ENCODE measurements around the gene RHBDF1.
A peak's percentile ranks its signal among the peaks of the same experiment; 100 is the strongest.

Gene RHBDF1

DNA sequence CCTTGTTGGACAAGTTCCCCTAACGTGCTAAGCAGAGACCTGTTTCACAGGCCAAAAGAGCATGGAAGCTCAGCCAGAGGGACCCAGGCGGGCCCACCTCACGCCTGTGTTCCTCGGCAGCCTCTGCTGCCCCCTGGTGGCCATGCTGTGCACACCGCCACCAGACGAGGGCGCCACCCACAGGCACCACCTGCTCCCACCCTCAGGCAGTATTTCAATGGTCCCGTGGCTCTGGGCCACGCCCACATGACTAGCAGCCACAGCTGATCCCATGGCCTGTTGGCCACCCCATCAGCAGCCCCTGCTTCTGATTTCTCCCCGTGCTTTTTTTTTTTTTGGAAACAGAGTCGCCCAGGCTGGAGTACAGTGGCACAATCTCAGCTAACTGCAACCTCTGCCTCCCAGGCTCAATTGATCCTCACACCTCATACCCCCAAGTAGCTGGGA, 24.5 kb upstream of the RHBDF1 start:
- DNase-seq (ENCODE audit: low read depth in 1 of 2, low spot score in 1 of 2), result peak; percentile 77 to 80

- no peak for DNase-seq (ENCODE audit: low read depth in 1 of 2, low spot score in 1 of 2)
Observed at GRCh38 chr16:94918-95265, 22.5 kb upstream of the RHBDF1 start.

DNA sequence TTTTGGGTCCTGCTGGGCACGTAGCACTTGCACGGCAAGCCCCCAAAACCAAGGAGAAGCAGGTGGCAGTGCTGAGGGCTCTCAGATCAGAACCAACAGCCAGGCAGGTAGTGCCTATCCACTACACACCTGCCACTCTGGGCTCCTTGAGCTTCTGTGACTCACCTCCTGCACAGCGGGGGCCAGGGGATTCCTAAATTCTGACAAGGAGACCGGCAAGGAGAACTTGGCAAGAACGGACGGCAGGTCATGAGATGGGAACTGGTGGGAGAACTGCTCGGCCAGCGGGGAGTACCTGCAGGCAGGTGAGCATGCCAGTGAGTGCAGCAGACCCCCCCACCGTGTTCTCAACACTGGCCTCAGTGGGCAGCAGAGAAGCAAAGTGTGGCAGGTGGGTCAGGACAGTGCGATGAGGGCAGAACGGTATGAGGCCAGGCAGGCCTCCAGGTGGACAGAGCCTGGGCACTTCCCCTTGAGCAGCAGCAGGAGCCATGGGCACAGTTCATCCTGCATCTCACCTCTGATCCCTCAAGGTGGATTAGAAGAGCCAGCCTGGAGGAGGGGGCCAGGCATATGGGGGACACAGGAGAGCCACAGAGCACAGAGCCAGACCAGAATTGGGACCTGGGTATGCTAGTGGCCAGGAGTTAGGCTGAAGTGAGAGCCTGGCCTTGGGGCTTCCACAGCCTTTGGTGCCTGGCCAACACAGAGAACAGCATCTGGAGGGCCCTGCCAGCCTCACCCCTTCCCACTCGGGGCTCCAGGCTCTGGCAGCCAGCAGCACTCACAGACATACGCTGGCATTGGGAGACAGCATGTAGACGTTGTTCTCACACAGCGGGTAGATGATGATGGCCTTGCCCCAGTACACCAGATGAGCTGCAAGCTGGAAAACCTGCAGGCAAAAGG, 20.3 kb upstream of the RHBDF1 start:
- DNase-seq (ENCODE audit: low read depth in 1 of 2, low spot score in 1 of 2), result no peak

DNA sequence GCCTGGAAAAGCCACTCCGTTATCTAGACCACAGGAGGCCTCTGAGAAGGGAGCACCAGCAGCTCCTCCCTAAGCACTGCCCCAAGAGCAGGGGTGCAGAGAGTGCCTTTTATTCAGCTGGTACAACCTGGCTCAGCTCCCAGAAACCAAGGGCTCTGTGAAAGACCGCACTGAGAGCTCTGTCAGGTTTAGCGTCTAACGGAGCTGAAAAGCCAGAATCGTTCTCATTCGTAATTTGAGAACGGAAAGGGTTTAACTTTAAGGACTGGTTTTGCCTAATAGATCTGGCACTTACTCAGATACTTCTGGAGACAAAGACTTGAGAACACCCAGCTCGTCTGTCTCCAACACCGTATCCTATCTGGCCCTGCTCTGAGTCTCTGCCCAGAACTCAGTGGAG, 19.1 kb upstream of the RHBDF1 start:
- DNase-seq (ENCODE audit: low read depth in 1 of 2, low spot score in 1 of 2), result no peak

- DNase-seq (ENCODE audit: low read depth in 1 of 2, low spot score in 1 of 2), result no peak
Observed at GRCh38 chr16:89391-90302, 17.2 kb upstream of the RHBDF1 start.

DNA sequence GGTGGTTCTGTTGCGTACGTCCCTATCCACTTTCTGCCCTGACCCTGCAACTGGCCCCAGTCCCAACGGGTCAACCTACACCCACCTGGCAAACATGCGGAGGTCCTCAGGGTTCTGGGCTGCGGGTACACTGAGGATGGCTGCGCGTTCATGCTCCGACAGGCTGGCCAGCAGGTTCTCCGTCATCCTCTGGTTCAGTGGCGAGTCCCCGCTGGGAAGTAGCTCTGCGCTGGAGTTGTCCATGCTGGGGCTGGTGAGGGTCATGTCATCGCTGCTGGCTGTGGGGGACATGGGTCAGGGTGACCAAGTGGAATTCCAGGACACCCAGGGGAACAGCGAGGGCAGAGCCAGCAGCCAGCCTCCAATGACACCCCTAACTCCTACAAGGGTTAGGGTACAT, 16.2 kb upstream of the RHBDF1 start:
- DNase-seq (ENCODE audit: low read depth in 1 of 2, low spot score in 1 of 2), result no peak

- no peak for DNase-seq (ENCODE audit: low read depth in 1 of 2, low spot score in 1 of 2)
Observed at GRCh38 chr16:86483-86952, 14.1 kb upstream of the RHBDF1 start.

GRCh38 chr16:85865-86264, 13.4 kb upstream of the RHBDF1 start:
- no peak for DNase-seq (ENCODE audit: low read depth in 1 of 2, low spot score in 1 of 2)

DNA sequence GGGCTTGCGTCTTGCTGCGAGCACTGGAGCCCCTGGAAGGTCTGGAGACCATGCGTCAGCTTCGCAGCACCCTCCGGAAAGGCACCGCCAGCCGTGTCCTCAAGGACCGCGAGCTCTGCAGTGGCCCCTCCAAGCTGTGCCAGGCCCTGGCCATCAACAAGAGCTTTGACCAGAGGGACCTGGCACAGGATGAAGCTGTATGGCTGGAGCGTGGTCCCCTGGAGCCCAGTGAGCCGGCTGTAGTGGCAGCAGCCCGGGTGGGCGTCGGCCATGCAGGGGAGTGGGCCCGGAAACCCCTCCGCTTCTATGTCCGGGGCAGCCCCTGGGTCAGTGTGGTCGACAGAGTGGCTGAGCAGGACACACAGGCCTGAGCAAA, 13.0 kb upstream of the RHBDF1 start:
- DNase-seq (ENCODE audit: low read depth in 1 of 2, low spot score in 1 of 2), result no peak

DNA sequence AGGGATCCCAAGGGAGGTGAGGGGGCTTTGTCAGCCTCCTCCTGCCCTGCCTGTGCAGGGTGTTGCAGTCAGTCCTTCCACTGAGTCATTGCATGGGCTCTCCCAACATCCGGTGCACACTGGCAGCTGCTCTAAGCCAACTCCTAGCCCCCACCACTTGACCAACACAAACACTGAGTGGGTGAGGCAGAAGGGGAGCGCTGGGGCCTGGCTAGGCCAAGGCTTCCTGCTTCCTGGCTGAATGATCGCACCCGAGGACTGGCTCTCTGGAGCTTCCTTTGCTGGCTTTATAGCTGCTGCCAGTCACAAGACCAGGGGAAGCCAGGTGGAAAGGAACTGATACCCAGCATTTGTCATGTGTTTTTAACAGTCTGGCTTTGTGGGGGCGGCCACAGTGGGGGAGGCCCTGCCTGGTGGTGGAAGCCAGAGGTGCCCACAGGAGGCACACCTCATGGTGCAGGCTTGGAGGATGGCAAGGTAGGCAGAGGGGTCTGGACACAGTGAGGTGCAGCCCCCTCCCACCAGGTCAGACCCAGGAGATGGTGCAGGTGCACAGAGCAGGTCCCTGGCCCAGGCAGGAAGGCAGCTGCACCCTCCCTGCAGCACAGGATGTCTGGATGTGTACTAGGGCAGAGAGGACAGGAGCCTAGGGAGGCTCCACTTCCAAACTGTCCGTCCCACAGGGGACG, 12.4 kb upstream of the RHBDF1 start:
- DNase-seq (ENCODE audit: low read depth in 1 of 2, low spot score in 1 of 2), result peak in 1 of 2 donors; percentile 39

DNA sequence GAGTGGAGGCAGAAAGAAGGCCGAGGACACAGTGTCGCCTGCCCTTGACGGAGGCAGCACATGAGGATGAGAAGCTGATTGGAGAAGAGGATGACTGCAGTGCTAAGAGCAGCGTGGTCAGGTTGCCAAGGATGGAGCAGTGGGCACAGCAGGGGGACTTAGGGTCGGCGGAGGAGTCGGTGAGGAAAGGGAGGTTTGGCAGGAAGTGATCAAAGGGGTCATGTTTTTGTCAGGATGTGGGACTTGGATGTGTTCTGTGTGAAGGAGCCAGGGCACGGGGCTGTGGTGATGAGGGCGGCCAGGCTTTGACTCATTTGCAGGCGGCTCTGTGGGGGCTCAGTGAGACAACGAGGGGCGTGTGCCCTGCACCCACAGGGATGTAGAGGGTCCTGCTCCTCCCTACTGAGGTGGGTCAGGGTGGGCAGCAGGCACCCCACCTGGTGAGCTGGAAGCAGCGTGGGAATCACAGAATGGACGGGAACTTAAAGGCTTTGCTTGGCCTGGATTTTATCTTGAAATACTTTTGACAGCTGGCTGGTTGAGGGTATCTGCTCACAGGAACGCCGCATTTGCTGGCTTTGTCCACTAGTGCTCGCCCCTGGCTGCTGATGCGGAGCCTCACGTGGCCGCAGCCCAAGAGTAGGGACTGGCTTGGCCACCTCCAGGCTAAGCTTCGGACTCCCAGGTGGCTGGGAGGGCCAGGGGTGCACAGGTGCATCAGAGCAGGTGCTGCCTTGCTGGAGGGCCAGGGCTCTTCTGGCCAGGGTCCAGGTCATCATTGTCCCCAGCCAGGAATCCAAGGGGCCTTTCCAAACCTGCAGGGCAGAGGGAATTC, 11.6 kb upstream of the RHBDF1 start:
- no peak for DNase-seq (ENCODE audit: low read depth in 1 of 2, low spot score in 1 of 2)

GRCh38 chr16:83060-83603, 10.7 kb upstream of the RHBDF1 start:
- DNase-seq (ENCODE audit: low read depth in 1 of 2, low spot score in 1 of 2), result no peak

GRCh38 chr16:79151-80054, 7.0 kb upstream of the RHBDF1 start:
- no peak for DNase-seq (ENCODE audit: low read depth in 1 of 2, low spot score in 1 of 2)

GRCh38 chr16:78444-79150, 6.2 kb upstream of the RHBDF1 start:
- DNase-seq (ENCODE audit: low read depth in 1 of 2, low spot score in 1 of 2), result no peak

- peak; percentile 76 for DNase-seq (ENCODE audit: low read depth in 1 of 2, low spot score in 1 of 2)
Observed at GRCh38 chr16:77807-78443, 5.5 kb upstream of the RHBDF1 start, which contains the start of gene MPG. TSS of gene MPG (plus strand) at chr16:78225. CDS start at chr16:78310, 85 bp downstream.

DNA sequence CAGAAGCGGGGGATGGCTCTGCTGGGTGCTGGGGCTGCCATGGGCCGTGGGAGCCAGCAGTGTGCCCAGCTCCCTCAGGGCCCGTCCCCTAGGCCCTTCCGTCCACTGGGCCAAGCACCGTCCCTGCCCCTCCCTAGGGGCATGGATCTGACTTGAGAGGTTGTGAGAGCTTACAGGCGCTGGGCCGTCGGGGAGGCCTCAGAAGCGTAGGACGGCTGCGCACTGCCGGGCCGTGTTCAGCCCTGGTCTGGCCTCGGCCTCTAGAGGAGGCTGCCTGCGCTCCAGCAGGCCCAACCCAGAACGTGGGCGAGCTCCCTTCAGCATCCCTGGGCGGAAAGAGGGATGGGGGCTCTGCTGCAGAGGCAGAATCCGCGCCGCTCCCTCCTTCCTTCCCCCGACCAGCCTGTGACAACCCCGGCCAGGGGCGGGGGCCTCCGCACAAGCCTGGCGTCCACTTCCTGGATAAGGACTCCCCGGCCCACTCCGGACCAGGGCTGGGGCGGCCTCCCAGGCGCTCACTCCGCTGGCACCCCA, 4.9 kb upstream of the RHBDF1 start:
- peak in 1 of 2 donors; percentile 22 for DNase-seq (ENCODE audit: low read depth in 1 of 2, low spot score in 1 of 2)

GRCh38 chr16:76535-77272, 4.3 kb upstream of the RHBDF1 start:
- DNase-seq (ENCODE audit: low read depth in 1 of 2, low spot score in 1 of 2), result no peak
